GM18870 (cell line): Measurements from ENCODE around the gene HOMER2.
"Not testable (repeated sequence)": the region's sequence is repeated elsewhere in the genome, so short reads cannot be mapped to it uniquely, and the experiment has no call there.

Experiments
- ATAC-seq: cut with Tn5 transposase; IDR thresholded peaks from one replicate; pipeline ENCODE4 v1.9.1; 2021; ENCODE audit warnings: moderate library complexity; ENCODE audit not compliant: unreplicated experiment

Gene HOMER2

DNA sequence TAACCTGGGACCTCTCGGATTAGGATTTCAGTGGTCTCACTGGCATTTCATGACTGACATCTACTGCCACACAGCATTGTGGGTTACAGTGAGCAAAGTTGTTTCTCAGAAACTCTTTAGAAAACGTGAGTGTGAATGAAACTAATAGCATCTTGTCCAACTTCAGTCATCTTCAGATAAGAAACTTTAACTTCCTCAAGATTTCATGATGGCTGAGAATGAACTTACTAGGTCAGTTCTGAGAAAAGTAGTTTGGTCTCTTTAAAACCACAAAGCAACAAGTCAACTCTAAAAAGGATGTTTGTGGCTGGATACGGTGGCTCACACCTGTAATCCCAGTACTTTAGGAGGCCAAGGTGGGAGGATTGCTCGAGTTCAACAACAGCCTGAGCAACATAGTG lies 14.2 kb upstream of the HOMER2 start:
- ATAC-seq: peak; percentile 87

DNA sequence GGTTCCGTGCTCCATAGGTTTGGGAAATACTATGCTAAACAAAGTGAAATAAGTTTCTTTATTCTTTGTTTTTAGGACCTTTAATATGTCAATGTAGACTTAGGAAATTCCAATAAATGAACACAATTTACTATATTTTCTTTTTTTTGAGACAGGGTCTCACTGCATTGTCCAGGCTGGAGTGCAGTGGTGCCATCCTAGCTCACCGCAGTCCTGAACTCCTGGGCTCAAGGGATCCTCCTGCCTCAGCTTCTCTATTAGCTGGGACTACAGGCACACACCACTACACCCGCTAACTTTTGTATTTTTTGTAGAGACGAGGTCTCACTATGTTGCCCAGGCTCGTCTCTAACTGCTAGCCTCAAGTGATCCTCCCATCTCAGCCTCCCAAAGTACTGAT lies 12.4 kb upstream of the HOMER2 start:
- no peak for ATAC-seq

DNA sequence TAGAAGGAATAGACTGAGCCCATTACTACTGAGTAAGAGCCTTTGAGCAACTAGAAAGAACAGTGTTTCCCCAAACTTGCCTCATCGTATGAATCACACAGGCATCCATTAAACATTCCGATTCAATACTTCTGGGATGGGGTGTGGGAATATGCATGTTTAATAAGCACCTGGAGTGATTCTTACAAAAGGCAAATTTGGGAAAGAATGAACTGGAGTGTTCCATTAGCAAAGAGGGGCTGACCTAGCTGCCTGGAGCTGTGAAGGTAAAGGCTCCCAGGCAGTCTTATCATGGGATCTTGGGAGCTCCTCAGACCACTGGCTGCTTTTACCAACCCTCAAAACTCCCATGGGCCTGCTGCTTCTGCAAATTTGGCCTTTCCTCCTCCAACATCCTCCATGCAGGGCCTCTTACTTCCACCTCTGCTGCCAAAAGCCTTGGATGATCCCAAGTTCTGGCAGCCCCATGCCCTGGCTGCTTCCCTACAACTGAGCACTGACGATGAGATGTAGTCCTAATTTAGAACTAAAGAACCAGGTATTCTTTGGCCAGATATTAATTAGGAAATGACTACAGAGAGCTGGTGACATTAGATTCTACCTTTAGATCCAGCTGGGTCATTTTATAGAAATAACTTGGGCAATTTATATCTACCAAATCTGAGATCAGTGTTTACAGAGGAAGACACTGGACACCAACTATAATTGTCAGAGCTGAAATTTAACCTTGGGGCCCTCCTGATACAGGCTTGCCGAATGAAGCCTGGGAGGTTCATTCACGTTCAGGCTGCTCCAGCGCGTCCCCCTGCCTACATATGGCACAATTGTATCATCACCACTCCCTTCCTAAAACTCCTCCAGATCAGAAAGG lies 11.2 kb upstream of the HOMER2 start:
- no peak for ATAC-seq

DNA sequence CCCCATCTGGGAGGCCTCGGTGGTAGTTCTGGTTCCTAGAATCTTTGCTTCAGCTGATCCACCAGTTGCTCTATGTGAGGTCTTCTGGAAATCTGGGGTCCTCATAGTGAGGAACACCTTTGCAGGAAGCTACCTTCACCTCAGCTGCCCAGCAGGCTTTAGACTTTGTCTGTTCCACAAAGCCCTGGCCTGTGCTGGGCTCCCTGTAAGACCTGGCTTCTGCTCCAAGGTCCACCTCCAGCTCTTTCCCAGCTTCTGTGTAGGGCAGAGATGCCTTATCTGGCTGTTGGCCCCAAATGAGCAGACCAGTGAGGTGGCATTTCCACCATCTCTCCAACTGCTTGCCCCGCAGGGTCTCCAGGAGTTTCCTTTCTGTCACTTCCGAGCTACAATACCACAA lies 8.2 kb upstream of the HOMER2 start:
- no peak for ATAC-seq

DNA sequence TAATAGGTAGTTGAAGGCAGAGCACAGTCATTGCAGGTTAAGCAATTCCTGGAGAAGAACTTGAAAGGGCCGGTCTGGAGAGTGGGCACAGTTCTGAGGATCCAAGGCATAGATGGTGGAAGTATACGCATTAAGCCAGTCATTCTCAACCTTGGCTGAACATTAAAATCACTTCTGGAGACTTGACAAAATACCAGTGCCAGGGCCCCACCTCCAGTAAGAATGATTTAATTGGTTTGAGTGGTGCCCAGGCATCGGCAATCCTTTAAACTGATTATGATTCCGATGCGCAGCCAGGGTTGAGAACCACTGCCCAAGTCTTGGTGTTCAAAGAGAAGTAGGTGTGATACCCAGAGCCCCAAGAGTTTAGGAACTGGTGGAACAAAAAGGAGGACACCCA lies 6.9 kb upstream of the HOMER2 start:
- ATAC-seq: no peak

DNA sequence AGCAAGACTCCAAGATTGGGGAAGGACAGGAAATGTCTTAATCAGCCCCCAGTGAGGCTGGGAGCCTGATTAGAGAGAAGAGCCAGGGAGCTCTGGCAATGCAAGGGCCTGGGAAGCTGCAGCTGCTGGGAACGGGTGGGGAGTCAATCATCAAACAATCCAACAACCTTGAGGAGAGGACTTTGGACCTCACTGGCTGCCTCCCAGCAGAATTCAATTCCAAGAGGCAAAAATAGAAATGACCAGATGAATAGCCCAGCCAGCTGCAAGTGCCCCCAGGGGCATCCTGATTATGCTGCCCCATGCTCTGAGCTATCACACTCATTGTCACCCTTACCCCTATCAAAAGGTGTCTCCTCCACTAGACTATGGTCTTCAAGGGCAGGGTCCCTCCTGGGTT lies 6.1 kb upstream of the HOMER2 start:
- no peak for ATAC-seq

DNA sequence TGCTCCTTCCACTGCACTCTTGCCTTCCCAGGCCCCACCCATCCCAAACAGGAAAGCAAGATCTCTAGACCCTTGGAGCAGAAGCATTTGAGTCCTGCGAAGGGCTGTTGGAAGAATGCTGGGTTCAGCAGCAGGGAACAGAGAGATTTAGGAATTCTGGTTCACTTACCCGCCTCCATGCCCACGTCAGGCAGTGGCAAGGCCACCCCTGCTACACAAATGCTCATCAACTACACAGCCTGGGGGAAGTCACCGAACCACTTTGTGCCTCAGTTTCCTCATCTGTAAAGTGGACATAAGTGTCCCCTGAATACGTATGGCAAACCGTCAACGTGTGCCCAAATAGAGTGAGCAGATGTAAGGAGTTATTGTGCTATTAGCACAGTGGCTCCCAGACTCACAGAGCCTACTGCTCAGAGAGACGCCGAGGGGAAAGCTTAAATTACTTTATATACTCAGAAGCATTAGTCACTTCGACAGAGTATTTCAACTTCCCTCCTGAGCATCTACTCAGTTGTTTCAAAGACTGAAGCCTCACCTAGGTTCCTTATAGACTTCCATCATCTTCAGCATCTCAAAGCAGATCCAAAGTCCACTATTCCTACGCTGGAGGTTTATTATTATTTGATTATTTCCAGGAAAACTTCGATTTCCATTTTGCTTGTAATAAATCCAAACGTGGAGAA lies 905 bp downstream of the HOMER2 start:
- ATAC-seq: no peak

DNA sequence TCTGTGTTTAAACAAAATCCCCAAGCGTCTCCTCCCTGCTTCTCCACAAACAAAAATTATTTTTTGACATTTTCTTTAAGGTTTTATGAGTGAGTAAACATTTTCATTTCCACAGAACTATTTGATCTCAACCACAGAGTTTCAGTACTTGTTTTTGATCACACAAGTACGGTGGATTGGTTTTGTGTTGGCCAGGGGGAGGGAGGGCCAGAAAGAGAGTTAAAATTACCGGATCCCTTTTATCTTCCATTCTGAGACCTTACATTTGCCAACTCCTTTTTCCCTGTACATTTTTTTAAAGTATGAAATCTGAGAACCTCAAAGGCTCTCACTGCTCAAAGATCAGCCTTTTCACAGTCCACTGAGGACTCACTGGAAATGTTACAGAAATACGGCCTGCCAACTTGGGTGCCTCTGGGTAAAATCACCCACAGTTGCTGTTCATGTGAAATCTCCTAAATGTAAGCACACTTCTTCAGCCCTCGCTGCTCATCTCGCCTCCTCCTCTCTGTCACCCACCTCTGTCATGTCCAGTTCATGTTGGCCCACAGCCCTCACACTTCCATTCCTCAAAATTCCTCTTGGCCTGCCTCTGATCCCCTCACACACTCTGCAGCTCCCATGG lies 1.7 kb downstream of the HOMER2 start:
- ATAC-seq: peak; percentile 59

DNA sequence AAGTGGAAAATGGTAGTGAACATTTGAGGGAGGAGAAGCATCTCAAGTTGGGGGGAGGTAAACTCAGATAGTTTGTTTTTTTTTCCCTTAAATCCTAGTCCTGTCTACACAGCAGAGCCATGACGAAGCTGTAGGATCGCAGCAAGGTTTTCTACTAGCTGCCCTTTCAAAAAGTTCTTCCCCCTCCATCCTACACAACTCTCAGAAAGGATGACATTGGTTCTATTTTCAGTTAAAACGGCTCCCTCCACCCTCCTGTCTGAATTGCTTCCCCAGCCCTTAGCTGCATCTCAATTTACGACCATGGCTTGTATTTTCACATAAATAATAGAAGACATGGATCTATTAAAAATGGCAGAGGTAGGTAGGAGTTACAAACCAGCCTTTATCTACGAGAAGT lies 2.2 kb downstream of the HOMER2 start:
- ATAC-seq: peak; percentile 3

DNA sequence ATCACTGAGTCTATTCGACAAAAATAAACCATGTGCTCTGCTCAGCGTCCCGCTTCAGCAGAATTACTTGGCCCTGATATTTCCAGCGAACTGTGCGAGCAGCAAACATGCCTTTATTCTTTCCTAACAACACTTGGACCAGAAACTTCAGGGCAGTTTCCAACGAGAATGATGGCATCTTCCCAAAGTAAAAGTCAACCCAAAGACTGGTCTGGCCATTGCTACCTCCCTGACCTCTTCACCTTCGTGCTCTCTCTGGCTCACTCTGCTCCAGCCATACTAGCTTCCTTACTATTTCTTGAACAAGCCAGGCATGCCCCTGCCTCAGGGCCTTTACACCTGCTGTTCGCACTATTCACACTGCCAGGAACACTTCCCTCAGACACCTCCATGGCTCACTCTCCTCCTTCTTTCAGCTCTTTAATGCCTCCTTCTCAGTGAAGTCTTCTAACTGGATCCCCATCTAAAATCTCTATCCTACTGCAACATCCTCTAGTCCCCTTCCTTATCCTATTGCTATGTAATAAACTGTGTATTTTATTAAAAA lies 6.3 kb downstream of the HOMER2 start:
- no peak for ATAC-seq

DNA sequence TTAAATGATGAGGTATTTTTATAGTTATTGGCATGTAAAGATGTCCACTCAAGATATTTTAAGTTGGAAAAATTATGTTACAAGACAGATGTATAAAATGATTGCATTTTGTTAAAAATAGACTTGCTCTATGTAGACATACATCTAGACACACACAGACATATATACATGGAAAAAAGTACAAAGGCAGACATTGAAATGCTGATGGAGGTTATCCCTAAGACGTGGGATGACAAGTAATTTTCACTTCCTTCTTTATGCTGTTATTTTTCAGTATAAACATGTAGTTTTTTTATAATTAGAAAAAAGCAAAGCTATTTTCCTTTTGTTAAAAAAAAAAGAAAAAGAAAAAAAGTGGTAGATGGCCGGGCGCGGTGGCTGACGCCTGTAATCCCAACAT lies 7.2 kb downstream of the HOMER2 start:
- no peak for ATAC-seq

DNA sequence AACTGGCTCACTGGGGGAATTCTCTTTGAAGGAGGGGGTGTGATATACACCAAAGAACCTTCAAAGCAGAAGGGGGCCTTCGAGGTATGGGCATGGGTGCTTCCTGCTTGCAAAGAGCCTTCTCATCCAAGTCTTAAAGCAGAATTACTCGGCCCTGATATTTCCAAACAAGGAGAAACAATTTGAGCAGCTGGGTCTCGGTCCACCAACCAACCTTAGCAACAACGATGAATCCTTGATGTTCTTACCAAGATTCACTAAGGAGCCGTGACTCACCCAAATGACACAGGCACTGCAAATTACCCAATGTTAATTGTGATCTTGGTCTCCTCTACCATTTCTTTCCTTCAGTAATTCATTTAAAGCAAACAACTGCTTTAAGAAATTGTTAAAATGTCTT lies 7.7 kb downstream of the HOMER2 start:
- ATAC-seq: no peak

DNA sequence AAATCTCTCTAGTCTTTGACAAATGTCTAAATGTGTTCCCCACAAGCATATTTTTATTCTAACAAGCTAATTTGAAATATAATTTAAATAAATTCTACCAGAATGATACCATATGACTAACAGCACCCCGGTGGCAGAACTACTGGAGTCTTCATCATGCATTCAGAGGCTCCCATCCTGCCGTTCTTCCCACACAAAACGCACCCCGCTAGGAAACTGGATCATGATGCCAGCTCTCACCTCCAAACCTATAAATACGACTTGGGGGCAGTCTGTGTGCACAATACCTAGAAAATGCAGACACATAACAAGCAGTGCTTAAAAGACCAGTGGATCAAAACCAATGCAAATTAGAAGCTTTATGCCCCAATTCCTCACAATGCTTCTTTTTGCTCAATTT lies 8.5 kb downstream of the HOMER2 start:
- no peak for ATAC-seq

DNA sequence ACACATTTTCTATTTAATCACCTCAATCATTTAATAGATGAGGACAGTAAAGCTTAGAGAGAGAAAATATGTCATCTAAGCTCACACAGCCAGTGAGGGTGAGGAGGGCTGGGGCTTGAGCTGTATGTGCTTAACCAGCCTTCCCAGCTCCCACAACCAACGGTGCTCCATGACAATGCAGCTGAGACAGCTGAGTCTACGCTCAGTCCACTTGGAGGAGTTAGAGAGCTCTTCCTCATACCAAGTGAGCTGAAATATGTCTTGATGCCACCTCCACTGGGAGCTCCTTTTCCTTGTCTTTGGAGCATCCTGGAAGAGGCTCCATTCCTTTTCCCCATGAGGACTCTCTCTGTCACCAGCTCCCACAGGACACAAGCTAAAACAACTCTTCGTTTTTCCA lies 9.3 kb downstream of the HOMER2 start:
- no peak for ATAC-seq

DNA sequence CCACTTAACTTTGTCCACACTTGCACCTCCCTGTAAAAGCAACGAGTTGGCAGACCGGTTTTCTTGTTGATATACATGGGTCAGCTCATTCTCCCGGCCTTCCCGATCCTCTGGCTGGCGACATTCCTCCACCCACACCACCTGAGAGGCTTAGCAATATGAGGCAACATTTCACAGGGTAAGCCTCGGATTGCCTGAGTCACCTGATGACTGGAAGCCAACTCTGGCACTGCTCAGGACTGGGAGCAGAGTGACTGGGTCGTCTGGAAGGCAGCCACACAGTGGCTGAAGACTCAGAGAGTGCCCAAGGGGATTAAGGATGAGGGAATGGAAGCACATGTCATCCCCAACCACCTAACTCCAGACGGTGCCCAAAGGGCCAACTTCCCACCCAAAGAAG lies 9.8 kb downstream of the HOMER2 start:
- ATAC-seq: no peak

DNA sequence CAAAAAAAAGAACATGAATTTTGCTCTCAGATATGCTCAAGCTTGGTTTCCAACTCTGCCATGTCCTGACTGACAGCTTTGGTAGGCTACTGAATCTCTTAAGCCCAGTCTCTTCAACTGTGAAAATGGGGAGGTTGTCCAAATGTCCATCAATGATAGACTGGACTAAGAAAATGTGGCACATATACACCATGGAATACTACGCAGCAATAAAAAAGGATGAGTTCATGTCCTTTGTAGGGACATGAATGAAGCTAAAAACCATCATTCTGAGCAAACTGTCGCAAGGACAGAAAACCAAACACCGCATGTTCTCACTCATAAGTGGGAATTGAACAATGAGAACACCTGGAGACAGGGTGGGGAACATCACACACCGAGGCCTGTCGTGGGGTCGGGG lies 12.8 kb downstream of the HOMER2 start:
- not testable (repeated sequence) for ATAC-seq

DNA sequence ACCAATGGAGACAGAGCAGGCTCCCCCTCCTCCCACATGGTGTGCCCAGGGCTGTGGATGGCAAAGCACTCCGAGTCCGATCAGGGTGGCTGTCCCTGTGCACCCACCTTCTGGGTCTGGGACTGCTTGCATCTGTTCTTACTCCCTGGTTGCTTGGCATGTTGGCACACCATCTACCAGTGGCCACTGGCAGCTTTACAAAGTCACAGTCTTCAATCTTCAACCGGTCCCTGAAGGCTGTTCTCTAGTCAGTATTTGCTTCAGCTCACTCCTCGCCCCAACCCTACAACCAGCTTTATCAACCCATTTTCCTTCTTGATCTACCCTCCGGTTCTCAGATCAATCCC lies 14.8 kb downstream of the HOMER2 start:
- no peak for ATAC-seq

DNA sequence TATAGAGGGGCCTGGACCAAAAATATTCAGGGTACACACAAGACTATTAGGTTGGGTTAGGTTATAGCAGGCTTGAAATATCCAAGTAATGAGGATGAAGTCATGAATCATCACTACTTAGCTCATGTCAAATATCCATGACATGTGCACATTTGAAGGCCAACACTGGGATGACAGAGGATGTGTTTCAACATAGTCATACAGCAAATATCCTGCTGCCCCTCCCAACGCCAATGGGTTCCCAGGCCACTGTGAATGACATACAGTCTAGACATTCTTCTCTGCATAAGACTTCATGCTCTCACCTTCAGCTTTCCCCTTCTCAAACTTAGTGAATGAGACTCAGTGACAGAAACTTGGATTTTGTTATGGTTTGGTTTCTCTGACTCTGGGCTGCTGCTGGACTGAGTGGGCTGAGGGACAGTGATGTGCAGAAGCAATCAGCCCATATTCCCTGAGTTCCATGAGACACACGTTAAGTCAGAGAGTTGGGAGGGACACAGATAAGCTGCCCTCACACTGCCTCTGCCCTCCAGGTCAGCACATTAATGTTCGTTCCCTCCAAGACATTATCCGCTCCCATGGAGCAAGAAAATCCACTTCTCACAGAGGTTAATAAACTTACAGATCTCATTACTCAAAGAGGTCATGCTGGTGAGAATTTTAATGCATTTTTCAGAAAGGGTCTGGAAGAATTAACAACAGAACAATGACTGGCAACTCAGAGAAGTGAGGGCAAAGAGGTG lies 15.4 kb downstream of the HOMER2 start:
- ATAC-seq: no peak

DNA sequence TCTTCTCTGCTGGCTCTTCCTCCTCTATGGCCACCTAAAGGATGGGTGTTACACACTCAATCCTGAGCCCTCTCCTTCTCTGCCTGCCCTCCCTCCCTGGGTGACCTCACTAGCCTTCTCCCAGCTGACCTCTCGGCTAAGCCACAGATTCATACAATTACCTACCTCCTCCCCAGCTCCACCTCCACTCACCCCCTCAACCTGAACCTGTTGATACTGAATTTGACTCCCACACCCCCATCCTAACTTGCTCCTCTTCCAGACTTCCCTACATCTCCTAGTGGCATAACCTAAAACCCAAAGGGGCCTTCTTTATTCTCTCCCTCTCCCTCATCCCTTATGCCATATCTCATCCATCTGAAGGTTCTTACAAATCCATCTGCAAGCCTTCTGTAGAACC lies 17.1 kb downstream of the HOMER2 start:
- no peak for ATAC-seq

DNA sequence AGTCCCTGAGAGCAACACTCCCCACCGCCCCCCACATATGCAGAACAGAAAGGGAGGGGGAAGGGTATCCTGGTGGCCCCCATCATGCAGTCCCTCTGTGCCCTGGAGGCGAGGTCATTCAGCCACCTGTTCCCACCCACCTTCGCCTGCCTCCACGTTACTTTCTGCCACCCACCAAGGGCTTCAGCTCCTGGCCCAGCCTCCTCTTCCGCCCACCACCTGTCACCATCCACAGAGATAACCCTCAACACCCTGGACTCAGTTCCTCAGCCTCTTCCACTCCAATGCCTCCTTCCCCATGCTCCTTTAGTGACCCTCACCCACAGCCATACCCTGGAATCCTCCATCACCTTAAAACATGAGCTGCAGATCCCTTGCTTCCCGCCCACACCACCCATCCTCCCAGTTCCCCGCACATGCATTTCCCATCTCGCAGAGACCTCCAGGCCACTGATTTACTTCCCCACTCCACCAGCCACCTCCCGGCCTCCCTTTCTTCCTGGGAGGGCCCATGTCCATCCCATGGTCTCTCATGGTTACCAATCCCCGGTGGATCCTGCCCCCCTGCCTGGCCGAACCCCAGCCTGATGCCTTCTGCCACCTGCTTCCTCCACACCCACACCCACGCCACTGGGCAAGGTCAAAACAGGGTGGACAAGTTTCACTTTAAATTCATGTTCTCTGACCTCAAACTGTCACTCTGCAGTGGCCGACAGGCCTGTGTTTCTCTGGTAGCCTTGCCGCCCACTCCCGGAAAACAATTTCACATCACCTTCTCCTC lies 18.2 kb downstream of the HOMER2 start:
- no peak for ATAC-seq
